WI38 (cell line): Measurements from ENCODE around the gene BIN1.

Source experiments
- H3K4me3 ChIP-seq: 2 replicates; pipeline ENCODE4 v1.5.1; 2011; ENCODE audit warnings: low read depth, mild to moderate bottlenecking, control low read depth, low read length
- TF ChIP-seq, protein P1 (sequence below): IDR thresholded peaks from 2 replicates; pipeline ENCODE4 v1.5.1; 2012; ENCODE audit warnings: low read depth, mild to moderate bottlenecking, control low read depth, low read length

BIN1 gene

GRCh38 chr2:127097841-127098651 lies 8.9 kb downstream of the BIN1 start:
- H3K4me3 ChIP-seq, result no peak overlapping the region
- TF ChIP-seq, protein P1, sequence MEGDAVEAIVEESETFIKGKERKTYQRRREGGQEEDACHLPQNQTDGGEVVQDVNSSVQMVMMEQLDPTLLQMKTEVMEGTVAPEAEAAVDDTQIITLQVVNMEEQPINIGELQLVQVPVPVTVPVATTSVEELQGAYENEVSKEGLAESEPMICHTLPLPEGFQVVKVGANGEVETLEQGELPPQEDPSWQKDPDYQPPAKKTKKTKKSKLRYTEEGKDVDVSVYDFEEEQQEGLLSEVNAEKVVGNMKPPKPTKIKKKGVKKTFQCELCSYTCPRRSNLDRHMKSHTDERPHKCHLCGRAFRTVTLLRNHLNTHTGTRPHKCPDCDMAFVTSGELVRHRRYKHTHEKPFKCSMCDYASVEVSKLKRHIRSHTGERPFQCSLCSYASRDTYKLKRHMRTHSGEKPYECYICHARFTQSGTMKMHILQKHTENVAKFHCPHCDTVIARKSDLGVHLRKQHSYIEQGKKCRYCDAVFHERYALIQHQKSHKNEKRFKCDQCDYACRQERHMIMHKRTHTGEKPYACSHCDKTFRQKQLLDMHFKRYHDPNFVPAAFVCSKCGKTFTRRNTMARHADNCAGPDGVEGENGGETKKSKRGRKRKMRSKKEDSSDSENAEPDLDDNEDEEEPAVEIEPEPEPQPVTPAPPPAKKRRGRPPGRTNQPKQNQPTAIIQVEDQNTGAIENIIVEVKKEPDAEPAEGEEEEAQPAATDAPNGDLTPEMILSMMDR, result no peak

DNA sequence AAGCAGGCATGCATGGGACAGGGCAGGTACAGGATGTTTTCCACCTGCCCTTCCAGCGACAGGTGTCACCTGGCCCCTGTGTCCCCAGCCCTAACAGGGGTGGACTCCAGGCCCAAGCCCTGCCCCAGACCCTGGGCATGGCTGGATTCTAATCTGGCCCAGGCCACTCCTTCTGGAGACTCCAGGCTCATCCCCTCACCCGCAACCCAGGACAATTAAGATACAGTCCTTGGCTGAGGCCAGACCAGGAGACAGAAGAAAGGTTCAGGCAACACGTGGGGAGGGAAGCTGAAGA lies 9.5 kb downstream of the BIN1 start:
- TF ChIP-seq, protein P1, result no peak
- H3K4me3 ChIP-seq, result no peak overlapping the region

GRCh38 chr2:127096718-127097470 lies 10.1 kb downstream of the BIN1 start:
- TF ChIP-seq, protein P1, result no peak
- H3K4me3 ChIP-seq, result no peak overlapping the region

GRCh38 chr2:127096280-127096679 lies 10.7 kb downstream of the BIN1 start:
- H3K4me3 ChIP-seq, result no peak overlapping the region
- TF ChIP-seq, protein P1, result no peak

DNA sequence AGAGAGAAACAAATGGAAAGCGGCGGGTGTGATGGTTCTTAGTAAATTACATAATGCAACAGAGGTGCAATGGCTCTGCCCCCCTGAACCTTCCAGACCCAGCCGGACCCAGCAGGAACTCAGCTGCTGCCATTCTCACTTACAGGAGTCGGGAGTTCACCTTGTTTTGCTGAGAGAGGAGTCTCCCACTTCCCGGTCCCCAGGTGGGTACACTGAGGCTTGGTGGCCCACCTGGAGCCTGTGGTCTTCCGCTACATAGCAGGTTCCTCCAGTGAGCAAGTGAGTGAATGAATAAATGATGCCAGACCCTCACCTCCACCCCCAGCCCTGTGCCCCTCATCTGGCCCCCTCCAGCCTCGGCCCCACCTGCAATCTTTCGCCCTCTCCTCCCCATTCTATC lies 11.2 kb downstream of the BIN1 start:
- H3K4me3 ChIP-seq, result no peak overlapping the region
- TF ChIP-seq, protein P1, result no peak

DNA sequence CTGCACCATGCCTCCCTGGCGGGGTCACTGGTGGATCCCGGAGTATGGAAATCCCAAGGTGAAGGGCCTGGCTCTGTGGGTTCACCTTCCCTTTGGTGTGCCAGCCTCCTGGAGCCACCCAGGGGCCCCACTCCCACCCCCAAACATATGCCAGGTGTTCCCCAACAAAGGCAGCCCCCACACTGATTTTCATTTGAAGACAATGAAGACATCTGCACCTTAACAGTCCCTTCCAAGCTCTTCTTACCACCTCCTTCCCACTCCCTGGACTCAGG lies 11.7 kb downstream of the BIN1 start:
- TF ChIP-seq, protein P1, result no peak
- no peak overlapping the region for H3K4me3 ChIP-seq
